LNCaP clone FGC (cell line): ENCODE measurements around the gene POU1F1.
"Not testable (repeated sequence)": the region's sequence is repeated elsewhere in the genome, so short reads cannot be mapped to it uniquely, and the experiment has no call there.

ENCODE experiments used
- DNase-seq: peaks from one replicate; pipeline ENCODE4 v3.0.0-alpha.2; 2011; ENCODE audit warnings: low read depth
- H3K4me3 ChIP-seq: 2 replicates; pipeline ENCODE4 v1.5.1; 2011; ENCODE audit warnings: mild to moderate bottlenecking, low read depth, low read length, control low read depth
- CTCF ChIP-seq: IDR thresholded peaks from 2 replicates; pipeline ENCODE4 v1.5.1; 2012; ENCODE audit warnings: mild to moderate bottlenecking; ENCODE audit not compliant: control insufficient read depth, insufficient read depth; ENCODE audit errors: extremely low read depth

The POU1F1 gene

GRCh38 chr3:87311309-87311708 lies 34.9 kb upstream of the POU1F1 start:
- no peak for DNase-seq
- TF ChIP-seq CTCF: no peak
- H3K4me3 ChIP-seq: no peak overlapping the region

GRCh38 chr3:87309601-87310000 lies 33.2 kb upstream of the POU1F1 start:
- DNase-seq: no peak
- no peak for TF ChIP-seq CTCF
- H3K4me3 ChIP-seq: no peak overlapping the region

DNA sequence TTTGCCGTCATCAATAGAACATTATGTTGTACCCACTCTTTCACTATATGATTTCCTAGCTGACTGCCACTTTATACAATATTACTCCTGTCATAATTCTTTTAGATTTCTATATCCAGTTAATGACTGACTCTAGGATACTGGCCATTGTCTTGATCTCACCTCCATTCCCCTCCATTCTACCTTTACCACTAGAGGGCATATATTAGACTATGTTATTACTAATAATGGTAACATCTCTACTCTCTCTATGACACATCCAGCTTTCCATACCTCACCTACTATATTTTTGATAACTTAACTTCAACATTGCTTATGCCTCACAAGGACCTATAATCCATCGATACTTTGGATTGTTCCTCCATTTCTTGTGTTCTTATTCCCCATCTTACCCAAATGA lies 31.4 kb upstream of the POU1F1 start:
- peak; percentile 38 for TF ChIP-seq CTCF
- no peak for DNase-seq
- no peak overlapping the region for H3K4me3 ChIP-seq

DNA sequence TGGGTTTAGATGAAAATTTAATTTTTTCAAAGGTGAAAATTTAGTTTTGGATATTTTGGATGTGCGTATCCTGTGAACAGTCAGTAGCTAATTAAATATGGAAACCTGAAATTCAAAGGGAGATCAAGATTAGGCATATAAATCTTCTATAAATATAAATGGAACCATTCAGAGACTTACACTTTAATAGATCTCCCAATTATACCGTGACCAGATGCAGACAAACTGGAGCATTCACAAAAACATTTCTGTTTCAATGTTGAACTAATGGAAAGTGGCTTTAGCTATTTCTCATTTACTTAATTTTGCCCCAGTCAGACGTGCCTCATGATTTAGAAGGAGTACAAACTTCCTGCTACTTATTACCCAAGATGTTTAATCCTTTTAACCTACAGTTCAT lies 29.1 kb upstream of the POU1F1 start:
- DNase-seq: no peak
- H3K4me3 ChIP-seq: no peak overlapping the region
- TF ChIP-seq CTCF: no peak

DNA sequence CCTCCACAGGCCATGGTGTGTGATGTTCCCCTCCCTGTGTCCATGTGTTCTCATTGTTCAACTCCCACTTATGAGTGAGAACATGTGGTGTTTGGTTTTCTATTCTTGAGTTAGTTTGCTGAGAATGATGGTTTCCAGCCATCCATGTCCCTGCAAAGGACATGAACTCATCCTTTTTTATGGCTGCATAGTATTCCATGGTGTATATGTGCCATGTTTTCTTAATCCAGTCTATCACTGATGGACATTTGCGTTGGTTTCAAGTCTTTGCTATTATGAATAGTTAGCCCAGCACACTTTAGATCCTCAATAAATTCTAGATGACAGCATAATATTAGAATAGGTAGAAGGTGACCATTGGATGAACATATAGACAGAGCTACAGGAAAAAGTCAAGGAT lies 28.6 kb upstream of the POU1F1 start:
- not testable (repeated sequence) for H3K4me3 ChIP-seq, DNase-seq

- peak; percentile 67 for TF ChIP-seq CTCF
- H3K4me3 ChIP-seq: no peak overlapping the region
- no peak for DNase-seq
Measured at GRCh38 chr3:87298111-87298718, 21.8 kb upstream of the POU1F1 start.

DNA sequence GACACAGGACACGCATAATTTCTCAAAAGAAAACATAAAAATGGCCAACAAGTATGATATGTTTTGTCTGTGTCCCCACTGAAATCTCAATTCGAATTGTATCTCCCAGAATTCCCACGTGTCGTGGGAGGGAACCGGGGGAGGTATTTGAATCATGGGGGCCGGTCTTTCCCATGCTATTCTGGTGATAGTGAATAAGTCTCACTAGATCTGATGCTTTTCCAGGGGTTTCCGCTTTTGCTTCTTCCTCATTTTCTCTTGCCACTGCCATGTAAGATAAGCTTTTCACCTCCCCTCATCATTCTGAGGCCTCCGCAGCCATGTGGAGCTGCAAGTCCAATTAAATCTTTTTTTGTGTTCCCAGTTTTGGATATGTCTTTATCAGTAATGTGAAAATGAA lies 12.1 kb upstream of the POU1F1 start:
- no peak overlapping the region for H3K4me3 ChIP-seq
- no peak for TF ChIP-seq CTCF
- no peak for DNase-seq
